IMR-90 (cell line): ENCODE measurements around the gene AHNAK2. TPM values are rescaled to one million over a fixed set of nuclear protein-coding genes. Genes with fewer than 3 reads are reported as not detected.

Experiments used
- ATAC-seq: fragments of 200-7000 bp; cut with Tn5 transposase; 2 replicates; pipeline ENCODE4 v1.9.1; 2020; ENCODE audit warnings: low read depth, mild to moderate bottlenecking, moderate library complexity
- BruUV-seq: library from RNA; stranded (reverse); fragments of 400-500 nt; replicated peaks from 2 replicates; lab custom pipeline; 2021; lab: Mats Ljungman, UMichigan
- CTCF ChIA-PET: fragments of 300-600 bp; formaldehyde crosslinking; extraction: SDS; loops from one replicate; lab custom pipeline; 2021; ENCODE audit warnings: antibody characterized with exemption; lab: Yijun Ruan, JAX
- POLR2A ChIA-PET: fragments of 300-600 bp; sonication (Branson Sonifier 250); formaldehyde crosslinking; loops from one replicate; lab custom pipeline; 2022; ENCODE audit warnings: antibody characterized with exemption; ENCODE audit not compliant: unreplicated experiment; lab: Charles Lee
- DNase-seq: peaks from one replicate; pipeline ENCODE4 v3.0.0; 2013
- H2AFZ ChIP-seq: replicated peaks from 2 replicates; pipeline ENCODE3; 2013; ENCODE audit warnings: low read length, mild to moderate bottlenecking; ENCODE audit not compliant: poor library complexity
- H2AK5ac ChIP-seq: 2 replicates; pipeline ENCODE4 v1.6.1; 2013; ENCODE audit warnings: low read depth, low read length, inconsistent platforms
- H2AK9ac ChIP-seq: replicated peaks from 2 replicates; pipeline ENCODE3; 2013; ENCODE audit warnings: mild to moderate bottlenecking, low read depth, low read length, moderate library complexity; ENCODE audit not compliant: poor library complexity
- H2BK120ac ChIP-seq: 2 replicates; pipeline ENCODE4 v1.6.1; 2013; ENCODE audit warnings: low read depth, low read length, inconsistent platforms
- H2BK15ac ChIP-seq: 3 replicates; pipeline ENCODE4 v1.6.1; 2013; ENCODE audit warnings: low read depth, low read length, inconsistent platforms
- H2BK20ac ChIP-seq: 2 replicates; pipeline ENCODE4 v1.6.1; 2013; ENCODE audit warnings: low read depth, mild to moderate bottlenecking, inconsistent platforms, low read length, moderate library complexity
- H2BK5ac ChIP-seq: 2 replicates; pipeline ENCODE4 v1.6.1; 2013; ENCODE audit warnings: mild to moderate bottlenecking, low read depth, low read length, inconsistent platforms; ENCODE audit not compliant: poor library complexity, severe bottlenecking
- H3K14ac ChIP-seq: replicated peaks from 2 replicates; pipeline ENCODE4 v1.6.1; 2013; ENCODE audit warnings: low read depth, low read length, inconsistent platforms
- H3K18ac ChIP-seq: 2 replicates; pipeline ENCODE4 v1.6.1; 2013; ENCODE audit warnings: low read depth, low read length, control low read depth
- H3K23ac ChIP-seq: 2 replicates; pipeline ENCODE4 v1.6.1; 2013; ENCODE audit warnings: low read depth, low read length, inconsistent platforms
- H3K27ac ChIP-seq: 2 replicates; pipeline ENCODE4 v1.5.1; 2013; ENCODE audit warnings: mild to moderate bottlenecking, control low read depth, low read length; ENCODE audit not compliant: insufficient read depth
- H3K27me3 ChIP-seq: 2 replicates; pipeline ENCODE4 v1.6.1; 2013; ENCODE audit warnings: low read length; ENCODE audit not compliant: control insufficient read depth, insufficient read depth
- H3K36me3 ChIP-seq: 2 replicates; pipeline ENCODE4 v1.6.1; 2013; ENCODE audit warnings: low read length, mixed read lengths; ENCODE audit not compliant: control insufficient read depth, insufficient read depth
- H3K4ac ChIP-seq: 2 replicates; pipeline ENCODE4 v1.6.1; 2013; ENCODE audit warnings: low read depth, low read length, inconsistent platforms
- H3K4me1 ChIP-seq: 2 replicates; pipeline ENCODE4 v1.6.1; 2013; ENCODE audit warnings: low read length, mixed read lengths; ENCODE audit not compliant: control insufficient read depth, insufficient read depth
- H3K4me2 ChIP-seq: 2 replicates; pipeline ENCODE4 v1.6.1; 2013; ENCODE audit warnings: low read depth, mild to moderate bottlenecking, control low read depth, low read length, moderate library complexity
- H3K4me3 ChIP-seq: 2 replicates; pipeline ENCODE4 v1.5.1; 2013; ENCODE audit warnings: low read depth, mild to moderate bottlenecking, control low read depth, low read length, moderate library complexity; ENCODE audit not compliant: insufficient read depth
- H3K56ac ChIP-seq: 2 replicates; pipeline ENCODE4 v1.6.1; 2013; ENCODE audit warnings: low read length, inconsistent platforms; ENCODE audit not compliant: insufficient read depth; ENCODE audit errors: extremely low read depth
- H3K79me1 ChIP-seq, 2 experiments: 2 replicates each; pipeline ENCODE4 v1.6.1; 2013; ENCODE audit warnings: low read length in 2 of 2, inconsistent platforms in 1 of 2, low read depth in 1 of 2
- H3K9ac ChIP-seq: 2 replicates; pipeline ENCODE4 v1.6.1; 2013; ENCODE audit warnings: low read depth, low read length, control low read depth
- H3K9me1 ChIP-seq: 2 replicates; pipeline ENCODE4 v1.6.1; 2013; ENCODE audit warnings: low read length, inconsistent platforms; ENCODE audit not compliant: insufficient read depth
- H3K9me3 ChIP-seq: 2 replicates; pipeline ENCODE4 v1.6.1; 2013; ENCODE audit warnings: low read length; ENCODE audit not compliant: control insufficient read depth, insufficient read depth
- H4K20me1 ChIP-seq: 2 replicates; pipeline ENCODE4 v1.6.1; 2013; ENCODE audit warnings: low read length, inconsistent platforms; ENCODE audit not compliant: insufficient read depth
- H4K5ac ChIP-seq: 2 replicates; pipeline ENCODE4 v1.6.1; 2013; ENCODE audit warnings: mild to moderate bottlenecking, low read depth, low read length, control low read depth
- H4K8ac ChIP-seq, 2 experiments: 2 replicates each; pipeline ENCODE4 v1.6.1; 2013; ENCODE audit warnings: low read depth in 2 of 2, low read length in 2 of 2, control low read depth in 1 of 2, inconsistent platforms in 1 of 2
- H4K91ac ChIP-seq: 2 replicates; pipeline ENCODE4 v1.6.1; 2013; ENCODE audit warnings: low read depth, low read length, inconsistent platforms; ENCODE audit not compliant: insufficient read depth
- MAFK ChIP-seq: IDR thresholded peaks from 2 replicates; pipeline ENCODE4 v1.6.1; 2012; ENCODE audit warnings: low read depth, low read length, improper control_type of control experiment
- WGBS, 2 experiments: methylation state at CpG; one replicate each; pipeline versions ENCODE4 v1.1.5 to v1.1.7; 2013; ENCODE audit warnings: missing lambda C conversion rate in 2 of 2; ENCODE audit not compliant: insufficient read length in 1 of 2; ENCODE audit errors: extremely low coverage in 2 of 2; 5-methylcytosine and 5-hydroxymethylcytosine counted together
- dilution Hi-C: fragments of 300-500 bp; cut with HindIII; formaldehyde crosslinking; loops from one replicate; pipeline ENCODE4 v1.14.3; 2018; ENCODE audit warnings: low sequenced_read_pairs; ENCODE audit not compliant: unreplicated experiment
- in situ Hi-C: fragments of 300-500 bp; cut with MboI; formaldehyde crosslinking; loops from 3 replicates; pipeline ENCODE4 v1.14.3; 2019; ENCODE audit warnings: low sequenced_read_pairs, inconsistent platforms, mixed read lengths
- intact Hi-C: fragments of 100-400 bp; cut with micrococcal nuclease; formaldehyde crosslinking; loops from 2 replicates; pipeline ENCODE4 v1.10.0; 2022
- polyA plus RNA-seq, 3 experiments: library from polyadenylated mRNA; depleted of rRNA; stranded (reverse); fragments of >200 nt; gene quantifications; 2 replicates each; pipeline ENCODE4 v1.2.3, GENCODE V29; 2012; ENCODE audit warnings: low replicate concordance in 1 of 3
- total RNA-seq: library from RNA; depleted of rRNA; stranded (reverse); fragments of >200 nt; gene quantifications from 2 replicates; pipeline ENCODE4 v1.2.3, GENCODE V29; 2012

The AHNAK2 gene
- total and polyA plus RNA-seq, 2 of the 4 experiments (the other 2 are of a cell fraction) = 2.6 to 7.9 TPM

- Histone ChIP-seq H3K27me3 (no peaks in the 10 kb centered on the region), H3K4me2 (no peak overlapping the region), H2AFZ (no peak overlapping the region), H3K36me3 (peaks cover 12% of the 10 kb centered on the region; the same call in 1 of the 2 replicates), H3K4me3 (no peak overlapping the region), H3K18ac (no peak overlapping the region), H2AK9ac (no peak overlapping the region), H2BK120ac (no peak overlapping the region), H3K56ac (no peak overlapping the region), H3K14ac (no peak overlapping the region), H3K79me1 (peaks cover 0 to 11% of the 10 kb centered on the region in 2 experiments; a peak in 1 of 4 replicates), H3K27ac (no peak overlapping the region), H4K20me1 (no peaks in the 10 kb centered on the region), H3K9me1 (peaks cover 2% of the 10 kb centered on the region; the same call in 1 of the 2 replicates), H4K91ac (no peak overlapping the region), H3K4me1 (no peaks in the 10 kb centered on the region), H3K23ac (no peak overlapping the region), H2BK5ac (no peak overlapping the region), H2BK20ac (no peak overlapping the region), H4K5ac (no peak overlapping the region), H2AK5ac (no peak overlapping the region), H3K9me3 (0 out of 2 replicates have a peak, but pooled peaks cover 3% of the 10 kb centered on the region), H3K9ac (no peak overlapping the region), H4K8ac (no peak overlapping the region), H3K4ac (no peak overlapping the region), H2BK15ac (no peak overlapping the region)
- POLR2A ChIA-PET = no interaction called here
- in situ Hi-C loops = no loop called here
- no peak for TF ChIP-seq MAFK
- dilution Hi-C loops = no loop called here
- ATAC-seq = no peak
- DNase-seq = no peak
- WGBS, 2 experiments = 91% methylated on average over 9 of the region's 13 CpGs; no CpG with 5 or more reads in 1 of the 2 experiments
- BruUV-seq = no TSS peak
- intact Hi-C loops = no loop called here
- CTCF ChIA-PET = no interaction called here
Measured at GRCh38 chr14:104996483-104996882, 18.3 kb upstream of the AHNAK2 start.
